Body of pancreas (tissue), 4 donors: ENCODE results near the gene ZNF563.

Experiments used
- CTCF ChIP-seq, 7 experiments: fragments of 450-650 bp in 4 of 7; fragments of 200-600 bp in 3 of 7; sonication (generic) in 3 of 7; IDR thresholded peaks; one replicate each; pipeline ENCODE4 v1.5.1; 2016 to 2019; ENCODE audit warnings: antibody characterized with exemption in 7 of 7
- POLR2A ChIP-seq, 3 donors: fragments of 450-650 bp; IDR thresholded peaks; one replicate each; pipeline ENCODE4 v1.6.1; 2016; ENCODE audit warnings: antibody characterized with exemption in 3 of 3, mild to moderate bottlenecking in 2 of 3

GRCh38 chr19:12350185-12350889 lies 16.9 kb upstream of the ZNF563 start:
- no peak for TF ChIP-seq CTCF (IDR thresholded peaks at IDR 0.05)
- no peak for TF ChIP-seq POLR2A (IDR thresholded peaks at IDR 0.05)
